OCI-LY1 (cell line): ENCODE results near the gene GRIPAP1.
"Not testable (repeated sequence)": the region's sequence is repeated elsewhere in the genome, so short reads cannot be mapped to it uniquely, and the experiment has no call there.

ENCODE experiments used
- H2AFZ ChIP-seq: fragments of 200-600 bp; sonication (generic), shearing (Covaris generic); 2 replicates; pipeline ENCODE4 v1.6.0; 2014; ENCODE audit warnings: antibody characterized with exemption, mild to moderate bottlenecking, low read length
- H3F3A ChIP-seq: fragments of 200-600 bp; sonication (generic), shearing (Covaris generic); 2 replicates; pipeline ENCODE4 v1.6.0; 2014; ENCODE audit warnings: mild to moderate bottlenecking, antibody characterized with exemption, low read length, moderate library complexity; ENCODE audit not compliant: insufficient read depth
- H3K27ac ChIP-seq: fragments of 200-600 bp; sonication (generic); 2 replicates; pipeline ENCODE4 v1.5.1; 2014; ENCODE audit warnings: low read length, mixed run types, mild to moderate bottlenecking, low read depth; ENCODE audit not compliant: poor library complexity, severe bottlenecking
- H3K27me3 ChIP-seq: fragments of 200-600 bp; sonication (generic); 2 replicates; pipeline ENCODE4 v1.6.0; 2014; ENCODE audit warnings: antibody characterized with exemption, mild to moderate bottlenecking, low read length, moderate library complexity; ENCODE audit not compliant: insufficient read depth
- H3K36me3 ChIP-seq: fragments of 200-600 bp; sonication (generic); 2 replicates; pipeline ENCODE4 v1.6.1; 2014; ENCODE audit warnings: mild to moderate bottlenecking, antibody characterized with exemption, low read length, moderate library complexity, mixed read lengths; ENCODE audit not compliant: insufficient read depth
- H3K4me1 ChIP-seq: fragments of 200-600 bp; sonication (generic); 2 replicates; pipeline ENCODE4 v1.5.1; 2014; ENCODE audit warnings: mild to moderate bottlenecking, low read length, moderate library complexity; ENCODE audit not compliant: insufficient read depth, severe bottlenecking
- H3K4me2 ChIP-seq: fragments of 200-600 bp; sonication (generic), shearing (Covaris generic); 2 replicates; pipeline ENCODE4 v1.6.1; 2014; ENCODE audit warnings: low read length
- H3K4me3 ChIP-seq: fragments of 200-600 bp; sonication (generic); 2 replicates; pipeline ENCODE4 v1.5.1; 2014; ENCODE audit warnings: low read length, low read depth, mild to moderate bottlenecking, mixed read lengths; ENCODE audit not compliant: poor library complexity, severe bottlenecking
- H3K79me2 ChIP-seq: fragments of 200-600 bp; shearing (Covaris generic); 2 replicates; pipeline ENCODE4 v1.6.1; 2016; ENCODE audit warnings: mixed run types, low read length, mixed read lengths; ENCODE audit not compliant: insufficient read depth
- H3K9ac ChIP-seq: fragments of 200-600 bp; sonication (generic), shearing (Covaris generic); 2 replicates; pipeline ENCODE4 v1.6.1; 2014; ENCODE audit warnings: mild to moderate bottlenecking, low read length, mixed read lengths
- H3K9me2 ChIP-seq: fragments of 200-600 bp; sonication (generic), shearing (Covaris generic); 2 replicates; pipeline ENCODE4 v1.6.1; 2014; ENCODE audit warnings: low read depth, mild to moderate bottlenecking, low read length, mixed read lengths
- H3K9me3 ChIP-seq: fragments of 200-600 bp; shearing (Covaris generic); 2 replicates; pipeline ENCODE4 v1.6.1; 2014; ENCODE audit warnings: low read length, mixed read lengths
- H4K20me1 ChIP-seq: fragments of 200-600 bp; sonication (generic), shearing (Covaris generic); 2 replicates; pipeline ENCODE4 v1.6.0; 2016; ENCODE audit warnings: mild to moderate bottlenecking, low read length; ENCODE audit not compliant: insufficient read depth
- EZH2 ChIP-seq: fragments of 200-600 bp; sonication (generic), shearing (Covaris generic); IDR thresholded peaks from 2 replicates; pipeline ENCODE4 v1.8.0; 2017; ENCODE audit warnings: borderline replicate concordance, mixed run types, mild to moderate bottlenecking, antibody characterized with exemption, low read length, moderate library complexity, mixed read lengths
- TF ChIP-seq, protein P1 (sequence below): fragments of 200-600 bp; sonication (generic), shearing (Covaris generic); IDR thresholded peaks from 2 replicates; pipeline ENCODE4 v1.5.1; 2017; ENCODE audit warnings: mild to moderate bottlenecking, antibody characterized with exemption, low read length, moderate library complexity, mixed read lengths

The GRIPAP1 gene

DNA sequence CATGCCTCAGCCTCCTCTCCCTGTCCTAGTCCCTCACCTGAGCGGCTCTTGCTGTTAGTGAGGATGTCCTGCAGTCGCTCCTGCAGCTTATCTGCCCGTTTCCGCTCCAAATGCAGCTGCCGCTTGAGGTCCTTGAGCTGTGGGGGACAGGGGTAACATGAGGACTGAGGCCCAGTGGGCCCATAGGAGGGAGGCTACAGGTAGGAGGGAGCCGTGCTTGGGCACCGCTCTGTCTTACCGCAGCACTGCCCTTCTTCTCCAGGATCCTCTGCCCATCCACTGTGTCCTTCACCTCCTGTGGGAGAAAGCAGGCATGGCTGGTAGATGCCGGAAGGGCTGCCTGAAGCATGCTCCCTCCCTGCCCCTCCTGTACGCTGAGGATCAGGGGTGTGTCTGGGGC lies 20.9 kb downstream of the GRIPAP1 start:
- no peak overlapping the region for H3K4me2 ChIP-seq
- H3K9me3 ChIP-seq = no peaks in the 10 kb centered on the region
- H3K9ac ChIP-seq = no peak overlapping the region
- no peaks in the 10 kb centered on the region for H3K4me1 ChIP-seq
- H2AFZ ChIP-seq = no peak overlapping the region
- H3K36me3 ChIP-seq = peaks cover 41% of the 10 kb centered on the region
- no peaks in the 10 kb centered on the region for H3K9me2 ChIP-seq
- H3K79me2 ChIP-seq = no peaks in the 10 kb centered on the region
- H4K20me1 ChIP-seq = no peaks in the 10 kb centered on the region
- H3K27ac ChIP-seq = no peak overlapping the region
- TF ChIP-seq, protein P1, sequence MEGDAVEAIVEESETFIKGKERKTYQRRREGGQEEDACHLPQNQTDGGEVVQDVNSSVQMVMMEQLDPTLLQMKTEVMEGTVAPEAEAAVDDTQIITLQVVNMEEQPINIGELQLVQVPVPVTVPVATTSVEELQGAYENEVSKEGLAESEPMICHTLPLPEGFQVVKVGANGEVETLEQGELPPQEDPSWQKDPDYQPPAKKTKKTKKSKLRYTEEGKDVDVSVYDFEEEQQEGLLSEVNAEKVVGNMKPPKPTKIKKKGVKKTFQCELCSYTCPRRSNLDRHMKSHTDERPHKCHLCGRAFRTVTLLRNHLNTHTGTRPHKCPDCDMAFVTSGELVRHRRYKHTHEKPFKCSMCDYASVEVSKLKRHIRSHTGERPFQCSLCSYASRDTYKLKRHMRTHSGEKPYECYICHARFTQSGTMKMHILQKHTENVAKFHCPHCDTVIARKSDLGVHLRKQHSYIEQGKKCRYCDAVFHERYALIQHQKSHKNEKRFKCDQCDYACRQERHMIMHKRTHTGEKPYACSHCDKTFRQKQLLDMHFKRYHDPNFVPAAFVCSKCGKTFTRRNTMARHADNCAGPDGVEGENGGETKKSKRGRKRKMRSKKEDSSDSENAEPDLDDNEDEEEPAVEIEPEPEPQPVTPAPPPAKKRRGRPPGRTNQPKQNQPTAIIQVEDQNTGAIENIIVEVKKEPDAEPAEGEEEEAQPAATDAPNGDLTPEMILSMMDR = no peak
- TF ChIP-seq EZH2 = no peak
- no peak overlapping the region for H3K4me3 ChIP-seq
- no peaks in the 10 kb centered on the region for H3F3A ChIP-seq
- H3K27me3 ChIP-seq = no peaks in the 10 kb centered on the region

DNA sequence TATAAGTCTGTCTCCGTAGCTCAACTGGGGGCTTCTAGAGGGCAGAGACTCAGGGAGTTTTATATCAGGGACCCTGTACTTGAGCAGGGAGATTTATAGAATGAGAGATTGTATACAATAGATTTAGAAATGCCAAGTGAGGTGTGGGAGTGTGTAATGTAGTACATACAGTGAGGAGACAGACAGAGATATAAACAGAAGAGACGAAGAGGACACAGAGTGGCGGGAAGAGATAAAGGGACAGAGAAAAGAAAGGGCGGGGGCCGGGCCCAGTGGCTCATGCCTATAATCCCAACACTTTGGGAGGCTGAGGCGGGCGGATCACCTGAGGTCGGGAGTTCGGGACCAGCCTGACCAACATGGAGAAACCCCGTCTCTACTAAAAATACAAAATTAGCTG lies 21.7 kb downstream of the GRIPAP1 start:
- H3K9me3 ChIP-seq, H3K27me3 ChIP-seq, H3K4me1 ChIP-seq, H2AFZ ChIP-seq, H3K9ac ChIP-seq, H3F3A ChIP-seq, H3K79me2 ChIP-seq, H3K4me3 ChIP-seq, H3K4me2 ChIP-seq, H4K20me1 ChIP-seq, H3K27ac ChIP-seq, H3K9me2 ChIP-seq: not testable (repeated sequence)
- H3K36me3 ChIP-seq = peaks cover 43% of the 10 kb centered on the region

DNA sequence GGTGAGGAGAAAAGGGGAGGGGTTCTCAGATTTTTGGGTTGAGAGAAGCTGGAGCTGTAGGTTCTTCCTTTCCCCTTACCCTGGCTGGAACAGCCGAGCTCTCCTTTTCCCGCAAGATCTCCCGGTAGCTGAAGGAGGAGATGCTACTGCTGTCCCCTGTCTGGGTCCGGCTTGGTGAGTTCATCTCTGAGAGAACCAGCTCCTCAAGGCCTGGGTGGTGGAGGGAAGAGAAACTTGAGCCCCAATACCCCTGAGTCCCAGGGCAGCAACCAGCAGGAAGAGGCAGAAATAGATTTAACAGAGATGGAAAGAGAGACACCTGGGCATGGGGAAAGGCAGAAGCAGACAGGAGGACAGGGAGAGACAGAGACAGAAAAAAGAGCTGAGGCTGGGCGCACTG lies 23.8 kb downstream of the GRIPAP1 start:
- Histone ChIP-seq H3K9me3 (no peaks in the 10 kb centered on the region), H3K79me2 (no peaks in the 10 kb centered on the region), H3K4me1 (no peaks in the 10 kb centered on the region), H4K20me1 (no peaks in the 10 kb centered on the region), H3K27me3 (no peaks in the 10 kb centered on the region), H2AFZ (no peak overlapping the region), H3K4me2 (no peak overlapping the region), H3K9ac (no peak overlapping the region), H3K9me2 (no peaks in the 10 kb centered on the region), H3K4me3 (no peak overlapping the region), H3K27ac (no peak overlapping the region), H3F3A (no peaks in the 10 kb centered on the region), H3K36me3 (peaks cover 45% of the 10 kb centered on the region)
- TF ChIP-seq, protein P1 = no peak
- TF ChIP-seq EZH2 = no peak

DNA sequence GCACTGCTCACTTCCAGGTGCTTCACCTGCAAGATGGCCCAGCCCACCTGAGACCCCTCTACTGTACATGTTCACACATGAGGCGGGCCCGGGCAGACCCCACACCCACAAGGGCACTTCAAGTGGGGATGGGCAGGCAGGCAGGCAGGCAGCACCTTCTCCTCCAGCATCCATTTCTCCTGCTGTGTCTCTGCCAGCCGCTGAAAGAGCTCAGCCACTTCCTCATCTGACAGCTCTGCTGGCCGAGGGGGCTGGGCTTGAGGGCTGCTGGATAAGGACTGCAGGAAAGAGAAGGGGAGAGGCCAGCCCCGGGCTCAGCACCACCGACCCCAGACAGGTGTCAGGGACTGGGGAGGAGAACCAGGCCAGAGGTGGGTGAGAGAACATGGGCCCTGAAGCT lies 26.0 kb downstream of the GRIPAP1 start:
- H3K9me2 ChIP-seq = no peaks in the 10 kb centered on the region
- no peaks in the 10 kb centered on the region for H3K79me2 ChIP-seq
- no peaks in the 10 kb centered on the region for H3K27me3 ChIP-seq
- H2AFZ ChIP-seq = no peak overlapping the region
- H3K9me3 ChIP-seq = no peaks in the 10 kb centered on the region
- H3K4me2 ChIP-seq = no peak overlapping the region
- H3K36me3 ChIP-seq = peaks cover 28% of the 10 kb centered on the region
- H3K4me3 ChIP-seq = no peak overlapping the region
- H3K27ac ChIP-seq = no peak overlapping the region
- no peaks in the 10 kb centered on the region for H4K20me1 ChIP-seq
- peaks cover 4% of the 10 kb centered on the region for H3K4me1 ChIP-seq
- TF ChIP-seq, protein P1 = no peak
- no peak for TF ChIP-seq EZH2
- no peaks in the 10 kb centered on the region for H3F3A ChIP-seq
- no peak overlapping the region for H3K9ac ChIP-seq
